ENCODE data around the gene ERF. TPM values are rescaled to one million over a fixed set of nuclear protein-coding genes. Genes with fewer than 3 reads are reported as not detected.

Gene ERF
- 31.6 TPM for polyA plus RNA-seq (2013)

GRCh38 chr19:42254850-42255765 is at the start of gene ERF:
ERF (minus strand) TSS chr19:42255128; CDS start chr19:42254999, 129 bp downstream.
- POLR2A ChIA-PET: interaction anchor here (0.8 to 1.5 kb wide), 4 partner anchors 12 to 16 kb away, joined by 3 to 4 read pairs (median 4); partner anchors contain the start of gene CIC
- Histone ChIP-seq H3K9me3 (ENCODE audit: control extremely low read depth in 1 of 5, control insufficient read depth in 4 of 5, insufficient read depth in 2 of 5, low read depth in 1 of 5, low read length in 4 of 5) (no peaks in the 10 kb centered on the region), H3K36me3 (ENCODE audit: control insufficient read depth in 4 of 4, insufficient read depth in 4 of 4, low read length in 3 of 4) (peaks cover 0 to under 1% (median under 1%) of the 10 kb centered on the region in 4 experiments), H3K4me3 (ENCODE audit: control insufficient read depth in 1 of 7, extremely low read depth in 1 of 7, insufficient read depth in 4 of 7, low read depth in 2 of 7, low read length in 6 of 7) (peak within 1 kb of the TSS; percentile 84 to 96 (median 89)), H3K27me3 (replicated peaks in 2 of 5; ENCODE audit: control insufficient read depth in 4 of 5, insufficient read depth in 5 of 5, low read length in 4 of 5) (no peaks in the 10 kb centered on the region), H3K27ac (ENCODE audit: insufficient read depth in 1 of 2, low read depth in 1 of 2, low read length in 2 of 2, poor library complexity in 1 of 2, severe bottlenecking in 2 of 2) (peak within 1 kb of the TSS; percentile 74 to 89), H3K4me1 (ENCODE audit: control extremely low read depth in 1 of 4, control insufficient read depth in 4 of 4, insufficient read depth in 4 of 4, low read length in 3 of 4) (peaks cover 0 to 45% (median 41%) of the 10 kb centered on the region in 4 experiments)
- CTCF ChIA-PET: interaction anchor here (0.6 to 3.0 kb wide), 4 partner anchors 12 to 304 kb away, joined by 3 to 13 read pairs (median 4); no protein-coding TSS in a partner anchor
- WGBS (ENCODE audit: insufficient coverage): 0% methylated on average over 22 of the region's 75 CpGs
- peak; percentile 89 to 95 (median 94) for DNase-seq

- ChIA-PET CTCF (interaction anchor here (0.8 to 0.9 kb wide), 2 partner anchors 14 to 195 kb away, joined by 3 to 4 read pairs; no protein-coding TSS in a partner anchor), POLR2A (interaction anchor here (0.6 kb wide), 1 partner anchor 61 kb away, joined by 4 read pairs; no protein-coding TSS in a partner anchor)
- Histone ChIP-seq H3K4me3 (ENCODE audit: control insufficient read depth in 1 of 7, extremely low read depth in 1 of 7, insufficient read depth in 4 of 7, low read depth in 2 of 7, low read length in 6 of 7) (no peak overlapping the region), H3K36me3 (ENCODE audit: control insufficient read depth in 4 of 4, insufficient read depth in 4 of 4, low read length in 3 of 4) (peaks cover 0 to 8% (median 2%) of the 10 kb centered on the region in 4 experiments), H3K27ac (ENCODE audit: insufficient read depth in 1 of 2, low read depth in 1 of 2, low read length in 2 of 2, poor library complexity in 1 of 2, severe bottlenecking in 2 of 2) (no peak overlapping the region), H3K4me1 (ENCODE audit: control extremely low read depth in 1 of 4, control insufficient read depth in 4 of 4, insufficient read depth in 4 of 4, low read length in 3 of 4) (peaks cover 4 to 21% (median 18%) of the 10 kb centered on the region in 4 experiments), H3K9me3 (ENCODE audit: control extremely low read depth in 1 of 5, control insufficient read depth in 4 of 5, insufficient read depth in 2 of 5, low read depth in 1 of 5, low read length in 4 of 5) (no peaks in the 10 kb centered on the region), H3K27me3 (replicated peaks in 2 of 5; ENCODE audit: control insufficient read depth in 4 of 5, insufficient read depth in 5 of 5, low read length in 4 of 5) (no peaks in the 10 kb centered on the region)
- DNase-seq: no peak
- WGBS (ENCODE audit: insufficient coverage): 100% methylated on average over 2 of the region's 8 CpGs
Measured at GRCh38 chr19:42303876-42304275, 48.9 kb upstream of the ERF start.

DNA sequence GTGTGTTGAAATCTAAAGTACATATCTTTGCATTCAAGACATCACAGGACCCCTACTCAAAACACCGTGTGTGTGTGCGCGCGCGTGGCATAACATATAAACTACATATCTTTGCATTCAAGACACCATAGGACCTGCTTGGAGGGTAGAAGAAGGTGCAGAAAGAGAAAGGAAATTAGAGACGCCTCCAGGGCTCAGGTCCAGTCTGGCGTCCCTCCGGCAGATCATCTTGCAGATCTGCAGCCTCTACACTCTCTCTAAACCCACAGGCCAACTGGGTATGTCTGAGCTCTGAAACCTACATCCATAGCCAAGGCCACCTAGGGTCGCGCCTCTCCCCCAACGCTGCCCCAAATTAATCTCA is 48.2 kb upstream of the ERF start:
- Histone ChIP-seq H3K27ac (ENCODE audit: insufficient read depth in 1 of 2, low read depth in 1 of 2, low read length in 2 of 2, poor library complexity in 1 of 2, severe bottlenecking in 2 of 2) (peak overlapping the region in 1 of 2 experiments; percentile 49), H3K9me3 (ENCODE audit: control extremely low read depth in 1 of 5, control insufficient read depth in 4 of 5, insufficient read depth in 2 of 5, low read depth in 1 of 5, low read length in 4 of 5) (no peaks in the 10 kb centered on the region), H3K4me3 (ENCODE audit: control insufficient read depth in 1 of 7, extremely low read depth in 1 of 7, insufficient read depth in 4 of 7, low read depth in 2 of 7, low read length in 6 of 7) (peak overlapping the region in 4 of 7 experiments; percentile 38 to 93 (median 79)), H3K4me1 (ENCODE audit: control extremely low read depth in 1 of 4, control insufficient read depth in 4 of 4, insufficient read depth in 4 of 4, low read length in 3 of 4) (peaks cover 4 to 21% (median 18%) of the 10 kb centered on the region in 4 experiments), H3K27me3 (replicated peaks in 2 of 5; ENCODE audit: control insufficient read depth in 4 of 5, insufficient read depth in 5 of 5, low read length in 4 of 5) (no peaks in the 10 kb centered on the region), H3K36me3 (ENCODE audit: control insufficient read depth in 4 of 4, insufficient read depth in 4 of 4, low read length in 3 of 4) (peaks cover 0 to 10% (median 2%) of the 10 kb centered on the region in 4 experiments)
- ChIA-PET POLR2A (interaction anchor here (0.6 kb wide), 1 partner anchor 60 kb away, joined by 4 read pairs; no protein-coding TSS in a partner anchor), CTCF (interaction anchor here (0.8 kb wide), 1 partner anchor 13 kb away, joined by 4 read pairs; no protein-coding TSS in a partner anchor)
- WGBS (ENCODE audit: insufficient coverage): 88% methylated on average over 5 of the region's 11 CpGs
- no peak for DNase-seq

GRCh38 chr19:42301646-42302203 is 46.8 kb upstream of the ERF start, which contains the start of gene PRR19:
PRR19 (plus strand) TSS chr19:42302132; CDS start chr19:42309585, 7,453 bp downstream.
- CTCF ChIA-PET: interaction anchor here (0.9 to 2.4 kb wide), 4 partner anchors 12 to 192 kb away, joined by 3 to 6 read pairs (median 4); no protein-coding TSS in a partner anchor

GRCh38 chr19:42297039-42297438 is 42.1 kb upstream of the ERF start:
- POLR2A ChIA-PET: no interaction called here
- peaks cover 11 to 55% (median 36%) of the 10 kb centered on the region in 4 experiments for H3K36me3 ChIP-seq (ENCODE audit: control insufficient read depth in 4 of 4, insufficient read depth in 4 of 4, low read length in 3 of 4)
- no peak overlapping the region for H3K4me3 ChIP-seq (ENCODE audit: control insufficient read depth in 1 of 7, extremely low read depth in 1 of 7, insufficient read depth in 4 of 7, low read depth in 2 of 7, low read length in 6 of 7)
- H3K9me3 ChIP-seq (ENCODE audit: control extremely low read depth in 1 of 5, control insufficient read depth in 4 of 5, insufficient read depth in 2 of 5, low read depth in 1 of 5, low read length in 4 of 5): no peaks in the 10 kb centered on the region
- CTCF ChIA-PET: interaction anchor here (0.8 to 6.2 kb wide), 10 partner anchors 8 to 188 kb away, joined by 3 to 30 read pairs (median 6); no protein-coding TSS in a partner anchor
- no peak overlapping the region for H3K27ac ChIP-seq (ENCODE audit: insufficient read depth in 1 of 2, low read depth in 1 of 2, low read length in 2 of 2, poor library complexity in 1 of 2, severe bottlenecking in 2 of 2)
- 96% methylated on average over 13 of the region's 15 CpGs for WGBS (ENCODE audit: insufficient coverage)
- no peak for DNase-seq
- no peaks in the 10 kb centered on the region for H3K27me3 ChIP-seq (replicated peaks in 2 of 5; ENCODE audit: control insufficient read depth in 4 of 5, insufficient read depth in 5 of 5, low read length in 4 of 5)
- H3K4me1 ChIP-seq (ENCODE audit: control extremely low read depth in 1 of 4, control insufficient read depth in 4 of 4, insufficient read depth in 4 of 4, low read length in 3 of 4): peaks cover 4 to 10% (median 7%) of the 10 kb centered on the region in 4 experiments

More at GRCh38 chr19:42301646-42302203, 46.8 kb upstream of the ERF start, which contains the start of gene PRR19:
- Histone ChIP-seq H3K27ac (ENCODE audit: insufficient read depth in 1 of 2, low read depth in 1 of 2, low read length in 2 of 2, poor library complexity in 1 of 2, severe bottlenecking in 2 of 2) (peak within 1 kb of the TSS in 1 of 2 experiments; percentile 49), H3K9me3 (ENCODE audit: control extremely low read depth in 1 of 5, control insufficient read depth in 4 of 5, insufficient read depth in 2 of 5, low read depth in 1 of 5, low read length in 4 of 5) (no peaks in the 10 kb centered on the region), H3K36me3 (ENCODE audit: control insufficient read depth in 4 of 4, insufficient read depth in 4 of 4, low read length in 3 of 4) (peaks cover 0 to 16% (median 6%) of the 10 kb centered on the region in 4 experiments), H3K4me1 (ENCODE audit: control extremely low read depth in 1 of 4, control insufficient read depth in 4 of 4, insufficient read depth in 4 of 4, low read length in 3 of 4) (peaks cover 4 to 21% (median 18%) of the 10 kb centered on the region in 4 experiments), H3K4me3 (ENCODE audit: control insufficient read depth in 1 of 7, extremely low read depth in 1 of 7, insufficient read depth in 4 of 7, low read depth in 2 of 7, low read length in 6 of 7) (peak within 1 kb of the TSS; percentile 45 to 93 (median 83)), H3K27me3 (replicated peaks in 2 of 5; ENCODE audit: control insufficient read depth in 4 of 5, insufficient read depth in 5 of 5, low read length in 4 of 5) (no peaks in the 10 kb centered on the region)
- POLR2A ChIA-PET: no interaction called here
- DNase-seq: peak in 1 of 3 donors; percentile 48
- 6% methylated on average over 19 of the region's 21 CpGs for WGBS (ENCODE audit: insufficient coverage)

DNA sequence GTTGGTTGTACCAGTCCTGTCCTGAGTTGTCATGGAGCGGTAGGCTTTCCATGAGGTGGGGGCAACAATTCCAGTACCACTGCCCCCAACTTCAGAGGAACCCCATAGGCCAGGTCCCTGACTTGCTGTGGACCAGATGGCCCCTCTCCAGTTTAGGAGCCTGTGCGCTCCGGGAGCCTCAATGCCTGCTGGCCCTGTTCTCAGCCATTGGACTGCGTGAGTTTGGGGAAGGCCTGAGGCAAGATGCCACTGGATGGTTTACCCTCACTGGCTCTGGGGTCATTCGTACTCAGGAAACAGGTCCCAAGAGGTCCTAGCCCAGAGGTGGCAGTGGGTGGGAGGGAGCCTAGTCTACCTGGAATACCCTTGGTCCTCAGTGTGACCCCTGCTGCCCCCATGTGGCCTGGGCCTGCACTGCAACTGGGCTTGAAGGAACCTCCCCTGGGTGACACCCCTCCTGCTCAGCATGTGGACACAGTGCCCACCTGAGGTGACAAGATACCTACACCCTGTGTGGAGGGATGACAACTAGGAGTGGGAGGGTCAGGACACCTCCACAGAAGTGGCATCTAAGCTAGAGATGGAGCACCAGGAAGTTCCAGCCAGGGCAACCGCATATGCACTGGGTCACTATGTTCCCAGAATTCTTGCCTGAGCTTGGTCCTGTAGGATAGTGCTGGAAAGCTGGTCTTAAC is 41.0 kb upstream of the ERF start:
- Histone ChIP-seq H3K4me3 (ENCODE audit: control insufficient read depth in 1 of 7, extremely low read depth in 1 of 7, insufficient read depth in 4 of 7, low read depth in 2 of 7, low read length in 6 of 7) (no peak overlapping the region), H3K9me3 (ENCODE audit: control extremely low read depth in 1 of 5, control insufficient read depth in 4 of 5, insufficient read depth in 2 of 5, low read depth in 1 of 5, low read length in 4 of 5) (no peaks in the 10 kb centered on the region), H3K27ac (ENCODE audit: insufficient read depth in 1 of 2, low read depth in 1 of 2, low read length in 2 of 2, poor library complexity in 1 of 2, severe bottlenecking in 2 of 2) (no peak overlapping the region), H3K4me1 (ENCODE audit: control extremely low read depth in 1 of 4, control insufficient read depth in 4 of 4, insufficient read depth in 4 of 4, low read length in 3 of 4) (no peaks in the 10 kb centered on the region), H3K27me3 (replicated peaks in 2 of 5; ENCODE audit: control insufficient read depth in 4 of 5, insufficient read depth in 5 of 5, low read length in 4 of 5) (no peaks in the 10 kb centered on the region), H3K36me3 (ENCODE audit: control insufficient read depth in 4 of 4, insufficient read depth in 4 of 4, low read length in 3 of 4) (peaks cover 13 to 65% (median 41%) of the 10 kb centered on the region in 4 experiments)
- DNase-seq: peak; percentile 64 to 80 (median 71)
- WGBS (ENCODE audit: insufficient coverage): 84% methylated on average over 6 of the region's 6 CpGs
- ChIA-PET POLR2A (interaction anchor here (1.3 kb wide), 1 partner anchor 164 kb away, joined by 4 read pairs; the partner anchor contains the start of gene POU2F2), CTCF (interaction anchor here (0.5 to 6.2 kb wide), 21 partner anchors 10 to 194 kb away, joined by 3 to 30 read pairs (median 3); no protein-coding TSS in a partner anchor)
